BJ (cell line): ENCODE results near the gene THBS3. TPM values are rescaled to one million over a fixed set of nuclear protein-coding genes. Genes with fewer than 3 reads are reported as not detected.
"Not testable (repeated sequence)": the region's sequence is repeated elsewhere in the genome, so short reads cannot be mapped to it uniquely, and the experiment has no call there.

ENCODE experiments used
- CTCF ChIA-PET: fragments of 350-600 bp; formaldehyde crosslinking; extraction: SDS; loops from one replicate; lab custom pipeline; 2021; ENCODE audit warnings: antibody characterized with exemption, inconsistent platforms; lab: Yijun Ruan, JAX
- POLR2A ChIA-PET: fragments of 300-600 bp; sonication (Branson Sonifier 250); formaldehyde crosslinking; extraction: SDS; loops from one replicate; lab custom pipeline; 2021; ENCODE audit warnings: antibody characterized with exemption; lab: Charles Lee
- DNase-seq: peaks from one replicate; pipeline ENCODE4 v3.0.0-alpha.2; 2011; ENCODE audit warnings: low read depth
- H3K27me3 ChIP-seq: 2 replicates; pipeline ENCODE4 v1.6.0; 2011; ENCODE audit warnings: low read length; ENCODE audit not compliant: control insufficient read depth, insufficient read depth
- H3K36me3 ChIP-seq: 2 replicates; pipeline ENCODE4 v1.5.1; 2011; ENCODE audit warnings: low read length; ENCODE audit not compliant: control insufficient read depth, insufficient read depth
- H3K4me3 ChIP-seq: 2 replicates; pipeline ENCODE4 v1.5.1; 2011; ENCODE audit warnings: low read depth, mild to moderate bottlenecking, control low read depth, low read length
- CTCF ChIP-seq: IDR thresholded peaks from 2 replicates; pipeline ENCODE4 v1.5.1; 2011; ENCODE audit warnings: low read depth, mild to moderate bottlenecking, control low read depth, inconsistent platforms, low read length, moderate library complexity; ENCODE audit not compliant: insufficient read depth
- polyA plus RNA-seq: library from polyadenylated mRNA; depleted of rRNA; stranded (reverse); fragments of >200 nt; gene quantifications from 2 replicates; pipeline ENCODE4 v1.2.3, GENCODE V29; 2011

Gene THBS3
- polyA plus RNA-seq, 1 experiment = 61.4 TPM

DNA sequence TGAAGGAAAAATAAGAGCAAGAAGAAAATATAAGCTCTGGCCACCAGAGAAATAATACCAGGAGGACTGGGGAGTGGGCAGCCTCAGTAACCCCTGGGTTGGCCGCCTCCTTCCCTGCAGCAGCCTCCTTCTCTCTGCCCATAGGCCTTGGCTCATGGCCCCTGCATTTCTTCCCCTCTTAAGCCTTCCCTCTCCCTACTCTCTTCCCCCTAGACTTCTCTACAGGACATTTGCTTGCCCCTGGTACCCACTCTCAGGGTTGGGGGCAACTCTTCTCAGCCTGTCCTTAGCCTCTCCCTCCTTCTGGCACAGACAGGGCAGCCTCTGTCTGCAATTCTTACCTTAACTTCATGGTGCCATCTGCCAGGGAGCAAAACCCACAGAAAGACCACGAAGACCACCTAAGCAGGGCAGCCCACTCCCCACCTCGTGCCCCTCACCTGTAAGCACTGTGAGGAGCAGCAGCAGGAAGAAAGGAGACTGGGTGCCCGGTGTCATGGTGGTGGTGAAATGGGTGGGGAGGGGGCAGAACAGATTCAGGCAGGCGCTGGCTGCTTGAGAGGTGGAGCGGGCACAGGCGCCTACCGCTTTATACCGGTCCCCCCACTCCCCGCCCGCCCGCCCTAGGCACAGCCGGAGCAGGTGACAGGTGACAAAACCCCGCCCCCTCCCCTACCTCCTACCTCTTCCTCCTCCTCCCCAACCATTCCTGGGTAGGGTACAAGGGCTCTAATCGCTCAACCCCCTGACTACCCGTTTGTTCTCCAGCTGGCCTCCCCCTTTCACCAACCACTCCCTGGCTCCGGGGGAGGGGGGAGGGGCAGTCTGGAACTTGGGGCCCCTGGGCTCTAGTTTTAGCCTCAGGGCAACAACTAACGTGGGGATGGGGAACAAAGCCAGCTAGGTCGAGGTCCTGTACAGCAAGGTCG, 15.1 kb downstream of the THBS3 start:
- H3K36me3 ChIP-seq = peaks cover 5% of the 10 kb centered on the region
- CTCF ChIA-PET = interaction anchor here (0.7 to 7.5 kb wide), 11 partner anchors 9 to 865 kb away, joined by 3 to 147 read pairs (median 6); partner anchors contain the start of genes KRTCAP2, MTX1, THBS3 and TRIM46
- no peak for TF ChIP-seq CTCF
- no peaks in the 10 kb centered on the region for H3K27me3 ChIP-seq
- H3K4me3 ChIP-seq = peak overlapping the region; percentile 64
- POLR2A ChIA-PET = no interaction called here
- DNase-seq = no peak

GRCh38 chr1:155191904-155192303, 15.8 kb downstream of the THBS3 start:
- TF ChIP-seq CTCF = no peak
- Histone ChIP-seq H3K27me3 (no peaks in the 10 kb centered on the region), H3K4me3 (no peak overlapping the region), H3K36me3 (peaks cover 3% of the 10 kb centered on the region)
- no peak for DNase-seq
- ChIA-PET CTCF (interaction anchor here (2.2 to 7.5 kb wide), 3 partner anchors 8 to 15 kb away, joined by 12 to 147 read pairs (median 79); partner anchors contain the start of genes KRTCAP2, MTX1, THBS3 and TRIM46), POLR2A (no interaction called here)

- POLR2A ChIA-PET, CTCF ChIA-PET, H3K4me3 ChIP-seq, H3K36me3 ChIP-seq, DNase-seq, H3K27me3 ChIP-seq: not testable (repeated sequence)
Measured at GRCh38 chr1:155189926-155190325, 17.8 kb downstream of the THBS3 start.

- Histone ChIP-seq H3K27me3 (no peaks in the 10 kb centered on the region), H3K4me3 (no peak overlapping the region), H3K36me3 (no peaks in the 10 kb centered on the region)
- no peak for DNase-seq
- POLR2A ChIA-PET = no interaction called here
- CTCF ChIA-PET = interaction anchor here (5.2 kb wide), 1 partner anchor 12 kb away, joined by 32 read pairs; no protein-coding TSS in a partner anchor
- TF ChIP-seq CTCF = no peak
Measured at GRCh38 chr1:155188268-155188667, 19.4 kb downstream of the THBS3 start.

DNA sequence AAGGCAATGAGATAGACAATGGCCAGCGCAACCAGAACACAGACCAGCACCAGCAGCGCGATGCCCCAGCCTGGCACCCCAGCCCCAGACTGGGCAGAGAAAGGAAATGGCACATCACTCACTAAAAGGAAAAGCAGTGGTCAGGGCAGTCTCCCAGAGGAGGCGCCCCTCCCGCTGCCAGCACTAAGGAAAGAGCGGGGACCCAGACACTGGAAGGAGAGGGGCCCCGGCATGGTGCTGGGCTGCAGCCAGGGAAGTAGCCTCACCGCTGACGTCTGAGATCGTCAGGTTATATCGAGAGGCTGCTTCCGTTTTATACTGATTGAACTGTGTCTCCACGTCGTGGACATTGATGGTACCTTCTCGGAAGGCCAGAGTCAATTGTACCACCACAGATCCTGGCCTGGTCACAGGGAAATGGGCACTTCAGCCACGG, 20.2 kb downstream of the THBS3 start:
- H3K4me3 ChIP-seq = no peak overlapping the region
- no peak for DNase-seq
- no peaks in the 10 kb centered on the region for H3K27me3 ChIP-seq
- ChIA-PET POLR2A (no interaction called here), CTCF (interaction anchor here (5.2 kb wide), 1 partner anchor 12 kb away, joined by 32 read pairs; no protein-coding TSS in a partner anchor)
- no peak for TF ChIP-seq CTCF
- no peaks in the 10 kb centered on the region for H3K36me3 ChIP-seq
